SK-N-SH treated with all-trans-retinoic acid at 6 μM for 48 hours (cell line): ENCODE results near the gene PFDN5.
A peak's percentile ranks its signal among the peaks of the same experiment; 100 is the strongest.

Source experiments
- ATAC-seq: fragments of 200-7000 bp; cut with Tn5 transposase; 3 replicates; pipeline ENCODE4 v1.9.1; 2020; ENCODE audit warnings: mild to moderate bottlenecking, moderate library complexity
- ARNTL ChIP-seq: fragments of 450-650 bp; formaldehyde crosslinking; IDR thresholded peaks from 2 replicates; pipeline ENCODE4 v1.5.0; 2020; ENCODE audit warnings: low read depth, mild to moderate bottlenecking, moderate library complexity, borderline replicate concordance
- BACH2 ChIP-seq: fragments of 250-450 bp; sonication (Bioruptor Pico); IDR thresholded peaks from 2 replicates; pipeline ENCODE4 v1.9.0; 2021; ENCODE audit warnings: mild to moderate bottlenecking, borderline replicate concordance
- CSDC2 ChIP-seq: fragments of 250-450 bp; sonication (Bioruptor Pico); IDR thresholded peaks from 2 replicates; pipeline ENCODE4 v1.5.0; 2020; ENCODE audit warnings: mild to moderate bottlenecking, moderate library complexity
- ESRRG ChIP-seq: fragments of 250-450 bp; sonication (Bioruptor Pico); IDR thresholded peaks from 2 replicates; pipeline ENCODE4 v1.6.1; 2021; ENCODE audit warnings: mild to moderate bottlenecking
- GLIS3 ChIP-seq: fragments of 250-450 bp; sonication (Bioruptor Pico); IDR thresholded peaks from 2 replicates; pipeline ENCODE4 v1.5.0; 2020; ENCODE audit warnings: mild to moderate bottlenecking, moderate library complexity
- ISL1 ChIP-seq: fragments of 250-450 bp; sonication (Bioruptor Pico); IDR thresholded peaks from 2 replicates; pipeline ENCODE4 v2.1.2; 2022; ENCODE audit warnings: mild to moderate bottlenecking, moderate library complexity
- OSR1 ChIP-seq: fragments of 250-450 bp; sonication (Bioruptor Pico); IDR thresholded peaks from 2 replicates; pipeline ENCODE4 v1.8.0; 2022; ENCODE audit warnings: moderate library complexity, mild to moderate bottlenecking, inconsistent platforms
- PATZ1 ChIP-seq: fragments of 250-450 bp; sonication (Bioruptor Pico); IDR thresholded peaks from 2 replicates; pipeline ENCODE4 v1.8.0; 2020; ENCODE audit warnings: mild to moderate bottlenecking, moderate library complexity, borderline replicate concordance
- PPARA ChIP-seq: fragments of 250-450 bp; sonication (Bioruptor Pico); IDR thresholded peaks from 2 replicates; pipeline ENCODE4 v1.5.0; 2020; ENCODE audit warnings: mild to moderate bottlenecking, borderline replicate concordance
- SNAI2 ChIP-seq: fragments of 250-450 bp; sonication (Bioruptor Pico); IDR thresholded peaks from 2 replicates; pipeline ENCODE4 v1.5.0; 2020; ENCODE audit warnings: mild to moderate bottlenecking, moderate library complexity
- TCF4 ChIP-seq: fragments of 250-450 bp; sonication (Bioruptor Pico); IDR thresholded peaks from 2 replicates; pipeline ENCODE4 v1.8.0; 2021; ENCODE audit warnings: mild to moderate bottlenecking, moderate library complexity, borderline replicate concordance
- TOX ChIP-seq: fragments of 250-450 bp; sonication (Bioruptor Pico); IDR thresholded peaks from 2 replicates; pipeline ENCODE4 v1.8.0; 2021; ENCODE audit warnings: mild to moderate bottlenecking, moderate library complexity, borderline replicate concordance
- TSHZ2 ChIP-seq: fragments of 250-450 bp; sonication (Bioruptor Pico); IDR thresholded peaks from 2 replicates; pipeline ENCODE4 v1.5.0; 2020; ENCODE audit warnings: mild to moderate bottlenecking, moderate library complexity
- ZC3H10 ChIP-seq: fragments of 250-450 bp; sonication (Bioruptor Pico); IDR thresholded peaks from 2 replicates; pipeline ENCODE4 v1.5.1; 2021; ENCODE audit warnings: mild to moderate bottlenecking, moderate library complexity
- ZFP3 ChIP-seq: fragments of 250-450 bp; sonication (Bioruptor Pico); IDR thresholded peaks from 2 replicates; pipeline ENCODE4 v1.5.0; 2020; ENCODE audit warnings: mild to moderate bottlenecking, moderate library complexity
- ZNF565 ChIP-seq: fragments of 450-650 bp; formaldehyde crosslinking; conservative IDR thresholded peaks from 2 replicates; pipeline ENCODE4 v1.5.0; 2020; ENCODE audit warnings: low read depth, mild to moderate bottlenecking, moderate library complexity
- ZNF70 ChIP-seq: fragments of 450-650 bp; formaldehyde crosslinking; IDR thresholded peaks from 2 replicates; pipeline ENCODE4 v1.5.0; 2020; ENCODE audit warnings: mild to moderate bottlenecking, moderate library complexity
- ZNF8 ChIP-seq: fragments of 450-650 bp; formaldehyde crosslinking; IDR thresholded peaks from 2 replicates; pipeline ENCODE4 v1.5.0; 2020; ENCODE audit warnings: mild to moderate bottlenecking, moderate library complexity
- TF ChIP-seq, protein P1 (sequence below): fragments of 250-450 bp; sonication (Bioruptor Pico); IDR thresholded peaks from 2 replicates; pipeline ENCODE4 v1.8.0; 2021; ENCODE audit warnings: low read depth, mild to moderate bottlenecking, moderate library complexity, borderline replicate concordance

The PFDN5 gene

GRCh38 chr12:53324113-53324778, 28.9 kb downstream of the PFDN5 start:
- TF ChIP-seq TSHZ2 (CRISPR knock-in tag) = no peak
- no peak for TF ChIP-seq TCF4 (CRISPR knock-in tag)
- TF ChIP-seq BACH2 (CRISPR knock-in tag) = no peak
- TF ChIP-seq ESRRG = no peak
- TF ChIP-seq ZNF8 = no peak
- TF ChIP-seq SNAI2 (CRISPR knock-in tag) = no peak
- TF ChIP-seq ZFP3 (CRISPR knock-in tag) = no peak
- TF ChIP-seq CSDC2 = no peak
- TF ChIP-seq, protein P1, sequence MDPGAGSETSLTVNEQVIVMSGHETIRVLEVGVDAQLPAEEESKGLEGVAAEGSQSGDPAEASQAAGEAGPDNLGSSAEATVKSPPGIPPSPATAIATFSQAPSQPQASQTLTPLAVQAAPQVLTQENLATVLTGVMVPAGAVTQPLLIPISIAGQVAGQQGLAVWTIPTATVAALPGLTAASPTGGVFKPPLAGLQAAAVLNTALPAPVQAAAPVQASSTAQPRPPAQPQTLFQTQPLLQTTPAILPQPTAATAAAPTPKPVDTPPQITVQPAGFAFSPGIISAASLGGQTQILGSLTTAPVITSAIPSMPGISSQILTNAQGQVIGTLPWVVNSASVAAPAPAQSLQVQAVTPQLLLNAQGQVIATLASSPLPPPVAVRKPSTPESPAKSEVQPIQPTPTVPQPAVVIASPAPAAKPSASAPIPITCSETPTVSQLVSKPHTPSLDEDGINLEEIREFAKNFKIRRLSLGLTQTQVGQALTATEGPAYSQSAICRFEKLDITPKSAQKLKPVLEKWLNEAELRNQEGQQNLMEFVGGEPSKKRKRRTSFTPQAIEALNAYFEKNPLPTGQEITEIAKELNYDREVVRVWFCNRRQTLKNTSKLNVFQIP (CRISPR knock-in tag) = no peak
- TF ChIP-seq, all 23 proteins: peak for 0
- ATAC-seq = no peak

DNA sequence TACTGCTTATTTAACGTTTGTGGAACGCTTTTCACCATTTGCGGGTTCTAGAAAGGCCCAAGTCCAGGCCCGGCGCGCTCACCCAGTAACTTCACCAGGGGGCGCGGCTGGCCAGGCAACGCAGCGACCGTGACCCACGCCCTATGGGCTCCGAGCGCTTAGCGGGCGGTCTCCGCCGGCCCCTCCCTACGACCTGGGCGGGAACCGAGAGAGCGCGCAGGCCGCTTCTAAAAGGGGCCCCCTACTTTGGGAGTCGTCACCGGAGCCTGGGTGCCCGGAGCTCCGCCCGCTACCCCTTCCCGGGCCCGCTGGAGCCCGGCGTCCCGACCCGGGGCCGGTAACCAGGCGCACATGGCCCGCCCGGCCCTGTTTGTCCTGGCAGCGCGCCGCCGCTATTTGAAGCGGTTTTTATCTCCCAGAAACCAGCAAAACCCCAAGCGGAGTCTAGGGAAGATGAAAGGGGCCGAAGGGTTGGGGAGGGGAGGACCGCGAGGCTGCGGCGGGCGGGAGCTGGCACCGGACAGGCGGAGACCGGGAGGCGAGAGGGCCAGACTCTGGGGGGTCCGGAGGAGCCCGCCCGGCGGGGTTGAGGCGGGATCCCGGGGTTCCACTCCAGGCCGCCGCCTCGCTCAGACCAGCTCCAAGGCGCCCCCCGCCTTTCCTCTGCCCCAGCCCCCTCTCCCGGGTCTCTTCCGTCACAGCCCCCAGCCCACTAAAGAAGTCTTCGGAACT, 29.6 kb downstream of the PFDN5 start:
- ATAC-seq = peak; percentile 83

DNA sequence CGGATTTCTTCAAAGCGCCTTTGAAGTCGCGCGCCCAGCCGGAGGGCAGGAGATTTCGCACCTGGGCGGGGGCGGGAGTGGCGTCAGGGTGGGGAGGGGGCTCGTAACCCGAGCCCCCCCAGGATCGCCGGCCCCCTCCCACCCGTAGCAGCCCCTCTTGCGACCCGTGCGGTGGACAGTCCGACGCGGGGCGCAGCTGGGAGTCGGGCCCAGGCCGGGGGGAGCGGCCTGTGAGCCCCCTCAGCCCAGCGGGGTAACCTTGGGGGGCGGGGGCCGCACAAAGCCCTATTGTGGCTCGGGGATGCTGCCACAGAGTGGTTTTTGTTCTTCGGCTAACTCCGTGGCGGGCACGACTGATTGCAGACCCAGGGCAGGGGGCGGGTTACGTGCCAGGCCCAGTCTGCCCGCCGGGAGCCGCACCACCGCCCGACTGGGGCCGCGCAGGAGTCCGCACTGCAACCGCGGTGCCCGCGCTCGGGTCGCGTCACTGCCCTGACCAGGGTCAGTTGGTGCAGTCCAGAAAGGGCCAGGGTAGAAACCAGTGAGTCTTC, 30.2 kb downstream of the PFDN5 start:
- TF ChIP-seq ISL1 (CRISPR knock-in tag) (no peak), ZC3H10 (CRISPR knock-in tag) (no peak)
- ATAC-seq = peak; percentile 7; the same call in 2 of the 3 replicates

More for the DNA sequence above, 29.6 kb downstream of the PFDN5 start:
- TF ChIP-seq GLIS3 (CRISPR knock-in tag) (no peak), PATZ1 (CRISPR knock-in tag) (peak; percentile 33; the same call in 1 of the 2 replicates), PPARA (no peak), ZNF565 (CRISPR knock-in tag) (no peak), ZFP3 (CRISPR knock-in tag) (peak; percentile 90), ESRRG (no peak)

DNA sequence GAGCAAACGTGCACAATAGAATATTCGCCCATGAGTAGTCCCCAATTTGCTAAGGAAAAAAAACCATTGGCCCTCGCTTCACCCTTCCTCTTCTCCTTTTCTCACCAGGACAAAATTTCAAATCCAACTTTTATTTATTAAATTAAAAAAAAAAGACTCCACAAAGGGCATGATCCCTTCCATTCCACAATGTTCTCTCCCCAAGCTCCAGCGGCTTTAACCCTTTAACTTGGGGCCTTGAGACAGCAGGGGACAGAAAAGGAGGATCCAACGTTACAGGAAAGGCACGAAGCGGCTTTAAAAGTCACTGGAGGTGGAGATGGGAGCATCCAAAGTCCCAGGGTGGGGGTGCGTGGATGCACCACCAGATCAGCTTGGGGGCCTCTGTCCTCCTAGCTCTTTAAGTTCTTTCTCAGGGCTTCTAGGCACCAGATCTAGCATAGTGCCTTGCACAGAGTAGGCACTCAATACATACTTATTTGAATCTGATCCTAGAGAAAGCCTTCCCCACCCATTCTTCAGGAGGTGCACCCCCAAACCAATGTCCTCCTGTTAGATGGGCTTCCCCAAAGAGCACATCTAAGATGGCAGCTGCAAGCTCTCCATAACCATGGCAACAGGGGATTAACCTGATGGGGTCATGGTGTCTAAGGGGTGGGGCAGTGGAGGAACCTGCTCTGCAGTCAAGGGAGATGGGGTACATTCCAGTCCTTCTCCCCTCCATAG, 31.3 kb downstream of the PFDN5 start:
- no peak for ATAC-seq
- TF ChIP-seq GLIS3 (CRISPR knock-in tag) (no peak), ZNF8 (no peak), ZFP3 (CRISPR knock-in tag) (no peak), TCF4 (CRISPR knock-in tag) (no peak), TSHZ2 (CRISPR knock-in tag) (no peak), ZNF70 (CRISPR knock-in tag) (no peak), OSR1 (CRISPR knock-in tag) (no peak), ARNTL (CRISPR knock-in tag) (no peak), PATZ1 (CRISPR knock-in tag) (no peak), BACH2 (CRISPR knock-in tag) (no peak), TOX (no peak), ZC3H10 (CRISPR knock-in tag) (no peak), PPARA (no peak)
